PFSK-1 (cell line): ENCODE data around the gene SDHAF1.

Experiments
- FOXP2 ChIP-seq: optimal IDR thresholded peaks from 2 replicates; pipeline ENCODE3; 2011; ENCODE audit warnings: borderline replicate concordance, control low read depth, inconsistent platforms; ENCODE audit not compliant: insufficient read depth; ENCODE audit errors: extremely low read length, extremely low read depth
- POLR2AphosphoS5 ChIP-seq: IDR thresholded peaks from 2 replicates; pipeline ENCODE4 v1.6.1; 2012; ENCODE audit warnings: low read depth, mild to moderate bottlenecking, control low read depth, low read length, moderate library complexity
- SIN3A ChIP-seq: IDR thresholded peaks from 2 replicates; pipeline ENCODE4 v1.6.1; 2012; ENCODE audit warnings: mild to moderate bottlenecking, low read length, moderate library complexity, borderline replicate concordance; ENCODE audit not compliant: insufficient read depth
- TAF1 ChIP-seq: IDR thresholded peaks from 2 replicates; pipeline ENCODE4 v1.6.1; 2012; ENCODE audit warnings: low read length, control low read depth, borderline replicate concordance; ENCODE audit not compliant: insufficient read depth
- TF ChIP-seq, protein P1 (sequence below), 2 experiments: IDR thresholded peaks; 2 replicates each; pipeline versions ENCODE4 v1.6.1 to v1.8.0; 2011 to 2012; ENCODE audit warnings: low read depth in 2 of 2, low read length in 2 of 2, control low read depth in 1 of 2, inconsistent platforms in 1 of 2, mild to moderate bottlenecking in 1 of 2, moderate library complexity in 1 of 2; ENCODE audit not compliant: insufficient read depth in 1 of 2

DNA sequence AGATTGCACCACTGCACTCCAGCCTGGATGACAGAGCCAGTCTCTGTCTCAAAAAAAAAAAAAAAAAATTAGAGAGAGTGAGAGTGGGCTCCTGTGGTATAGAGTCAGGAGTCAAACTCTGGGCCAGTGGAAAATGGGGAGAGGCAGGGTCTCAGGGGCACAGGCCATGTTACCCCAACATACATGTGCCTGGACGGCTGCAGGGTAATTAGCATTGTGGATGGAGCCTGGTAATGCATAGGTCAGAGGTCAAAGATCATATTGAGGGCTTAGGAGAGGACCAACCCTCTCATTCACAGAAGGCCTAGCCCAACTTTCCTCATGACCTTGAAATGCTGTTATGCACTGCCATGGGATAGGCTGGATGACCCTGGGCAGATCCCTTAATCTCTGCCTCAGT lies 30.6 kb downstream of the SDHAF1 start:
- no peak for TF ChIP-seq POLR2AphosphoS5
- no peak for TF ChIP-seq TAF1
- TF ChIP-seq, protein P1, sequence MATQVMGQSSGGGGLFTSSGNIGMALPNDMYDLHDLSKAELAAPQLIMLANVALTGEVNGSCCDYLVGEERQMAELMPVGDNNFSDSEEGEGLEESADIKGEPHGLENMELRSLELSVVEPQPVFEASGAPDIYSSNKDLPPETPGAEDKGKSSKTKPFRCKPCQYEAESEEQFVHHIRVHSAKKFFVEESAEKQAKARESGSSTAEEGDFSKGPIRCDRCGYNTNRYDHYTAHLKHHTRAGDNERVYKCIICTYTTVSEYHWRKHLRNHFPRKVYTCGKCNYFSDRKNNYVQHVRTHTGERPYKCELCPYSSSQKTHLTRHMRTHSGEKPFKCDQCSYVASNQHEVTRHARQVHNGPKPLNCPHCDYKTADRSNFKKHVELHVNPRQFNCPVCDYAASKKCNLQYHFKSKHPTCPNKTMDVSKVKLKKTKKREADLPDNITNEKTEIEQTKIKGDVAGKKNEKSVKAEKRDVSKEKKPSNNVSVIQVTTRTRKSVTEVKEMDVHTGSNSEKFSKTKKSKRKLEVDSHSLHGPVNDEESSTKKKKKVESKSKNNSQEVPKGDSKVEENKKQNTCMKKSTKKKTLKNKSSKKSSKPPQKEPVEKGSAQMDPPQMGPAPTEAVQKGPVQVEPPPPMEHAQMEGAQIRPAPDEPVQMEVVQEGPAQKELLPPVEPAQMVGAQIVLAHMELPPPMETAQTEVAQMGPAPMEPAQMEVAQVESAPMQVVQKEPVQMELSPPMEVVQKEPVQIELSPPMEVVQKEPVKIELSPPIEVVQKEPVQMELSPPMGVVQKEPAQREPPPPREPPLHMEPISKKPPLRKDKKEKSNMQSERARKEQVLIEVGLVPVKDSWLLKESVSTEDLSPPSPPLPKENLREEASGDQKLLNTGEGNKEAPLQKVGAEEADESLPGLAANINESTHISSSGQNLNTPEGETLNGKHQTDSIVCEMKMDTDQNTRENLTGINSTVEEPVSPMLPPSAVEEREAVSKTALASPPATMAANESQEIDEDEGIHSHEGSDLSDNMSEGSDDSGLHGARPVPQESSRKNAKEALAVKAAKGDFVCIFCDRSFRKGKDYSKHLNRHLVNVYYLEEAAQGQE (IDR thresholded peaks at IDR 0.05; ENCODE audit: insufficient read depth in 1 of 2, low read depth in 2 of 2, low read length in 2 of 2): no peak
- no peak for TF ChIP-seq SIN3A
- TF ChIP-seq FOXP2: no peak
